ENCODE measurements around the gene COX8C. TPM values are rescaled to one million over a fixed set of nuclear protein-coding genes. Genes with fewer than 3 reads are reported as not detected.

Gene COX8C
- total RNA-seq, 1 experiment from 2014 or later = not detected

DNA sequence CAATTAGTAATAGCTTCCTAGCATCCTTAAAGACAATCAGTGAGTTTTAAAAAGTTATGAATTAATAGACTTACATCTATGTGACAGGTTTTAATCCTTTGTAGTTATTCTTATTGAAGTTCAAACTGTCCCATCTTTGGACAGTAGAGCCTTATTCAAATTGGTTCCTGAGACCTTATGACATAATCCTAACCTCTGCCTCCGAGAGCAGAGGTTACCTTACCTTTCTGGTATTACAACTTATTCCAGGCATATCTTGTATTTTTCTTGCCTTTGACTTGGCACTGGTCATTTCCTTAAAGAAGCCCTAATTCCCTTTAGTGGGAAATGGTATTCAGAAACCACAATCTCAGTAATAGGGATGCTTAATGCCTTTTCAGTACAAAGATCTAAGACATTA, 35.9 kb upstream of the COX8C start:
- ATAC-seq = no peak

GRCh38 chr14:93315575-93315974, 31.4 kb upstream of the COX8C start:
- Histone ChIP-seq H3K27me3 (ENCODE audit: control insufficient read depth, insufficient read depth, low read length) (no peaks in the 10 kb centered on the region), H3K36me3 (ENCODE audit: control insufficient read depth, insufficient read depth, low read length) (no peaks in the 10 kb centered on the region), H3K4me3 (ENCODE audit: low read depth in 2 of 2, low read length in 2 of 2) (no peak overlapping the region), H3K4me1 (ENCODE audit: control insufficient read depth, insufficient read depth, low read length) (peaks cover 22% of the 10 kb centered on the region), H3K9me3 (ENCODE audit: control insufficient read depth, insufficient read depth, low read depth, low read length) (no peaks in the 10 kb centered on the region), H3K27ac (ENCODE audit: low read length) (no peak overlapping the region)
- no TSS peak for BruUV-seq (replicated peaks)
- CTCF ChIA-PET = no interaction called here
- ATAC-seq (no peak), DNase-seq (ENCODE audit: low read depth, low spot score) (no peak)
- POLR2A ChIA-PET = no interaction called here
- intact Hi-C loops (cut with micrococcal nuclease; ENCODE audit: unreplicated experiment) (no loop called here), in situ Hi-C loops (cut with HindIII; ENCODE audit: low pct_unique_long_range_greater_than_20kb, low sequenced_read_pairs) (no loop called here)
- TF ChIP-seq, protein P1, sequence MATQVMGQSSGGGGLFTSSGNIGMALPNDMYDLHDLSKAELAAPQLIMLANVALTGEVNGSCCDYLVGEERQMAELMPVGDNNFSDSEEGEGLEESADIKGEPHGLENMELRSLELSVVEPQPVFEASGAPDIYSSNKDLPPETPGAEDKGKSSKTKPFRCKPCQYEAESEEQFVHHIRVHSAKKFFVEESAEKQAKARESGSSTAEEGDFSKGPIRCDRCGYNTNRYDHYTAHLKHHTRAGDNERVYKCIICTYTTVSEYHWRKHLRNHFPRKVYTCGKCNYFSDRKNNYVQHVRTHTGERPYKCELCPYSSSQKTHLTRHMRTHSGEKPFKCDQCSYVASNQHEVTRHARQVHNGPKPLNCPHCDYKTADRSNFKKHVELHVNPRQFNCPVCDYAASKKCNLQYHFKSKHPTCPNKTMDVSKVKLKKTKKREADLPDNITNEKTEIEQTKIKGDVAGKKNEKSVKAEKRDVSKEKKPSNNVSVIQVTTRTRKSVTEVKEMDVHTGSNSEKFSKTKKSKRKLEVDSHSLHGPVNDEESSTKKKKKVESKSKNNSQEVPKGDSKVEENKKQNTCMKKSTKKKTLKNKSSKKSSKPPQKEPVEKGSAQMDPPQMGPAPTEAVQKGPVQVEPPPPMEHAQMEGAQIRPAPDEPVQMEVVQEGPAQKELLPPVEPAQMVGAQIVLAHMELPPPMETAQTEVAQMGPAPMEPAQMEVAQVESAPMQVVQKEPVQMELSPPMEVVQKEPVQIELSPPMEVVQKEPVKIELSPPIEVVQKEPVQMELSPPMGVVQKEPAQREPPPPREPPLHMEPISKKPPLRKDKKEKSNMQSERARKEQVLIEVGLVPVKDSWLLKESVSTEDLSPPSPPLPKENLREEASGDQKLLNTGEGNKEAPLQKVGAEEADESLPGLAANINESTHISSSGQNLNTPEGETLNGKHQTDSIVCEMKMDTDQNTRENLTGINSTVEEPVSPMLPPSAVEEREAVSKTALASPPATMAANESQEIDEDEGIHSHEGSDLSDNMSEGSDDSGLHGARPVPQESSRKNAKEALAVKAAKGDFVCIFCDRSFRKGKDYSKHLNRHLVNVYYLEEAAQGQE (IDR thresholded peaks at IDR 0.05; ENCODE audit: insufficient read depth in 1 of 2, low read depth in 2 of 2, low read length in 1 of 2) = no peak
- no peak for TF ChIP-seq CTCF (IDR thresholded peaks at IDR 0.05)
- TF ChIP-seq SIN3A (IDR thresholded peaks at IDR 0.05; ENCODE audit: borderline replicate concordance, insufficient read depth, low read depth, low read length) = no peak
- no peak for TF ChIP-seq POLR2AphosphoS5 (IDR thresholded peaks at IDR 0.05; ENCODE audit: low read depth, low read length)
- no peak for TF ChIP-seq TCF7L2 (IDR thresholded peaks at IDR 0.05; ENCODE audit: low read depth, low read length)

More for the DNA sequence above, 35.9 kb upstream of the COX8C start:
- H3K27me3 ChIP-seq (ENCODE audit: control insufficient read depth, insufficient read depth, low read length) = no peaks in the 10 kb centered on the region
- no peak for DNase-seq (ENCODE audit: low read depth, low spot score)
- in situ Hi-C loops (cut with HindIII; ENCODE audit: low pct_unique_long_range_greater_than_20kb, low sequenced_read_pairs) (no loop called here), intact Hi-C loops (cut with micrococcal nuclease; ENCODE audit: unreplicated experiment) (no loop called here)
- H3K36me3 ChIP-seq (ENCODE audit: control insufficient read depth, insufficient read depth, low read length) = no peaks in the 10 kb centered on the region
- no peaks in the 10 kb centered on the region for H3K4me1 ChIP-seq (ENCODE audit: control insufficient read depth, insufficient read depth, low read length)
- ChIA-PET CTCF (no interaction called here), POLR2A (no interaction called here)
- TF ChIP-seq CTCF (IDR thresholded peaks at IDR 0.05) (no peak), POLR2AphosphoS5 (IDR thresholded peaks at IDR 0.05; ENCODE audit: low read depth, low read length) (no peak), TCF7L2 (IDR thresholded peaks at IDR 0.05; ENCODE audit: low read depth, low read length) (no peak), SIN3A (IDR thresholded peaks at IDR 0.05; ENCODE audit: borderline replicate concordance, insufficient read depth, low read depth, low read length) (no peak)
- TF ChIP-seq, protein P1 (IDR thresholded peaks at IDR 0.05; ENCODE audit: insufficient read depth in 1 of 2, low read depth in 2 of 2, low read length in 1 of 2) = no peak
- BruUV-seq (replicated peaks) = no TSS peak
- no peak overlapping the region for H3K4me3 ChIP-seq (ENCODE audit: low read depth in 2 of 2, low read length in 2 of 2)
- H3K9me3 ChIP-seq (ENCODE audit: control insufficient read depth, insufficient read depth, low read depth, low read length) = no peaks in the 10 kb centered on the region
- H3K27ac ChIP-seq (ENCODE audit: low read length) = no peak overlapping the region
